HepG2 (cell line): ENCODE results near the gene ZNF544. TPM values are rescaled to one million over a fixed set of nuclear protein-coding genes. Genes with fewer than 3 reads are reported as not detected.
A peak's percentile ranks its signal among the peaks of the same experiment; 100 is the strongest.

ENCODE experiments used
- BRD4 ChIP-seq: sonication (generic); formaldehyde crosslinking; IDR thresholded peaks from 2 replicates; pipeline ENCODE4 v1.4.0; 2020; ENCODE audit warnings: missing genetic modification reagents
- FOXK2 ChIP-seq: fragments of 450-650 bp; IDR thresholded peaks from 2 replicates; pipeline ENCODE4 v1.6.1; 2016
- FOXM1 ChIP-seq: sonication (generic); formaldehyde crosslinking; IDR thresholded peaks from 2 replicates; pipeline ENCODE4 v1.5.0; 2020; ENCODE audit warnings: missing genetic modification reagents
- PATZ1 ChIP-seq: sonication (generic); formaldehyde crosslinking; IDR thresholded peaks from 2 replicates; pipeline ENCODE4 v1.4.0; 2020; ENCODE audit warnings: missing genetic modification reagents
- POLR2G ChIP-seq: fragments of 200-400 bp; formaldehyde crosslinking; IDR thresholded peaks from 2 replicates; pipeline ENCODE4 v1.6.1; 2018; ENCODE audit warnings: mild to moderate bottlenecking, low read depth, low read length, moderate library complexity
- RARA ChIP-seq: IDR thresholded peaks from 2 replicates; pipeline ENCODE4 v1.6.1; 2016; ENCODE audit warnings: missing genetic modification reagents, missing compliant biosample characterization
- RNF219 ChIP-seq: sonication (generic); formaldehyde crosslinking; IDR thresholded peaks from 2 replicates; pipeline ENCODE4 v1.5.0; 2020; ENCODE audit warnings: mild to moderate bottlenecking, missing genetic modification reagents
- SP140L ChIP-seq: sonication (generic); formaldehyde crosslinking; IDR thresholded peaks from 2 replicates; pipeline ENCODE4 v1.4.0; 2020; ENCODE audit warnings: missing genetic modification reagents, borderline replicate concordance
- TCF7 ChIP-seq: sonication (generic); IDR thresholded peaks from 2 replicates; pipeline ENCODE4 v1.6.1; 2016; ENCODE audit warnings: antibody characterized with exemption, low read depth
- TEF ChIP-seq: sonication (generic); formaldehyde crosslinking; IDR thresholded peaks from 2 replicates; pipeline ENCODE4 v1.5.0; 2020; ENCODE audit warnings: missing genetic modification reagents
- ZFP62 ChIP-seq: sonication (generic); formaldehyde crosslinking; IDR thresholded peaks from 2 replicates; pipeline ENCODE4 v1.4.0; 2020; ENCODE audit warnings: missing genetic modification reagents
- ZFY ChIP-seq: sonication (generic); formaldehyde crosslinking; IDR thresholded peaks from 2 replicates; pipeline ENCODE4 v1.4.0; 2020; ENCODE audit warnings: missing genetic modification reagents
- ZNF672 ChIP-seq: sonication (generic); formaldehyde crosslinking; IDR thresholded peaks from 2 replicates; pipeline ENCODE4 v1.8.1; 2022; ENCODE audit warnings: missing genetic modification reagents
- polyA plus RNA-seq, 8 experiments: library from polyadenylated mRNA; depleted of rRNA in 3 of 8; stranded (reverse) in 7 of 8; unstranded in 1 of 8; fragments of >200 nt; fragmentation: Illumina TruSeq in 4 of 8; extraction: Trizol in 4 of 8; gene quantifications; 2 replicates each; pipeline versions ENCODE4 v1.2.1 to v1.2.3, GENCODE V29; 2011 to 2016; ENCODE audit warnings: low read depth in 4 of 8, missing spikeins in 1 of 8, mixed read lengths in 1 of 8; ENCODE audit not compliant: insufficient read depth in 1 of 8
- total RNA-seq, 5 experiments: library from RNA; depleted of rRNA; stranded (reverse); fragments of >200 nt; fragmentation: Illumina TruSeq; extraction: Trizol; gene quantifications; 2 replicates each; pipeline ENCODE4 v1.2.3, GENCODE V29; 2016; ENCODE audit warnings: low read depth in 1 of 5
- TF ChIP-seq, protein P1 (sequence below): sonication (generic); formaldehyde crosslinking; IDR thresholded peaks from 2 replicates; pipeline ENCODE4 v1.5.0; 2020; ENCODE audit warnings: mild to moderate bottlenecking, missing genetic modification reagents
- TF ChIP-seq, protein P2 (sequence below): sonication (generic); formaldehyde crosslinking; IDR thresholded peaks from 2 replicates; pipeline ENCODE4 v1.9.0; 2021; ENCODE audit warnings: missing genetic modification reagents, mild to moderate bottlenecking, borderline replicate concordance
- TF ChIP-seq, protein P3 (sequence below): sonication (generic); formaldehyde crosslinking; IDR thresholded peaks from 2 replicates; pipeline ENCODE4 v1.5.0; 2020; ENCODE audit warnings: mild to moderate bottlenecking, missing genetic modification reagents, borderline replicate concordance

ZNF544 gene
- total and polyA plus RNA-seq, 2 of the 13 experiments (the other 11 are each of a cell fraction or from before 2014, with no cell fraction given) = 13.1 to 17.0 TPM

GRCh38 chr19:58279042-58279924 is 50.6 kb downstream of the ZNF544 start (continued):
- no peak for TF ChIP-seq ZNF672 (CRISPR knock-in tag)
- TF ChIP-seq POLR2G = no peak
- TF ChIP-seq RNF219 (CRISPR knock-in tag) = no peak
- TF ChIP-seq PATZ1 (CRISPR knock-in tag) = peak; percentile 41; the same call in 1 of the 2 replicates
- TF ChIP-seq, protein P1, sequence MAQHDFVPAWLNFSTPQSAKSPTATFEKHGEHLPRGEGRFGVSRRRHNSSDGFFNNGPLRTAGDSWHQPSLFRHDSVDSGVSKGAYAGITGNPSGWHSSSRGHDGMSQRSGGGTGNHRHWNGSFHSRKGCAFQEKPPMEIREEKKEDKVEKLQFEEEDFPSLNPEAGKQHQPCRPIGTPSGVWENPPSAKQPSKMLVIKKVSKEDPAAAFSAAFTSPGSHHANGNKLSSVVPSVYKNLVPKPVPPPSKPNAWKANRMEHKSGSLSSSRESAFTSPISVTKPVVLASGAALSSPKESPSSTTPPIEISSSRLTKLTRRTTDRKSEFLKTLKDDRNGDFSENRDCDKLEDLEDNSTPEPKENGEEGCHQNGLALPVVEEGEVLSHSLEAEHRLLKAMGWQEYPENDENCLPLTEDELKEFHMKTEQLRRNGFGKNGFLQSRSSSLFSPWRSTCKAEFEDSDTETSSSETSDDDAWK (CRISPR knock-in tag) = no peak
- TF ChIP-seq SP140L (CRISPR knock-in tag) = no peak
- TF ChIP-seq FOXK2 = no peak
- TF ChIP-seq ZFP62 (CRISPR knock-in tag) = 0 out of 2 replicates have a peak, but pooled peaks have one; percentile 24
- no peak for TF ChIP-seq TEF (CRISPR knock-in tag)
- TF ChIP-seq TCF7 = no peak
- TF ChIP-seq, protein P2, sequence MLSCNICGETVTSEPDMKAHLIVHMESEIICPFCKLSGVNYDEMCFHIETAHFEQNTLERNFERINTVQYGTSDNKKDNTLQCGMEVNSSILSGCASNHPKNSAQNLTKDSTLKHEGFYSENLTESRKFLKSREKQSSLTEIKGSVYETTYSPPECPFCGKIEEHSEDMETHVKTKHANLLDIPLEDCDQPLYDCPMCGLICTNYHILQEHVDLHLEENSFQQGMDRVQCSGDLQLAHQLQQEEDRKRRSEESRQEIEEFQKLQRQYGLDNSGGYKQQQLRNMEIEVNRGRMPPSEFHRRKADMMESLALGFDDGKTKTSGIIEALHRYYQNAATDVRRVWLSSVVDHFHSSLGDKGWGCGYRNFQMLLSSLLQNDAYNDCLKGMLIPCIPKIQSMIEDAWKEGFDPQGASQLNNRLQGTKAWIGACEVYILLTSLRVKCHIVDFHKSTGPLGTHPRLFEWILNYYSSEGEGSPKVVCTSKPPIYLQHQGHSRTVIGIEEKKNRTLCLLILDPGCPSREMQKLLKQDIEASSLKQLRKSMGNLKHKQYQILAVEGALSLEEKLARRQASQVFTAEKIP = no peak
- no peak; the same call in 1 of the 2 replicates for TF ChIP-seq BRD4 (CRISPR knock-in tag)
- peak; percentile 73 for TF ChIP-seq ZFY (CRISPR knock-in tag)
- no peak for TF ChIP-seq FOXM1
- TF ChIP-seq, protein P3, sequence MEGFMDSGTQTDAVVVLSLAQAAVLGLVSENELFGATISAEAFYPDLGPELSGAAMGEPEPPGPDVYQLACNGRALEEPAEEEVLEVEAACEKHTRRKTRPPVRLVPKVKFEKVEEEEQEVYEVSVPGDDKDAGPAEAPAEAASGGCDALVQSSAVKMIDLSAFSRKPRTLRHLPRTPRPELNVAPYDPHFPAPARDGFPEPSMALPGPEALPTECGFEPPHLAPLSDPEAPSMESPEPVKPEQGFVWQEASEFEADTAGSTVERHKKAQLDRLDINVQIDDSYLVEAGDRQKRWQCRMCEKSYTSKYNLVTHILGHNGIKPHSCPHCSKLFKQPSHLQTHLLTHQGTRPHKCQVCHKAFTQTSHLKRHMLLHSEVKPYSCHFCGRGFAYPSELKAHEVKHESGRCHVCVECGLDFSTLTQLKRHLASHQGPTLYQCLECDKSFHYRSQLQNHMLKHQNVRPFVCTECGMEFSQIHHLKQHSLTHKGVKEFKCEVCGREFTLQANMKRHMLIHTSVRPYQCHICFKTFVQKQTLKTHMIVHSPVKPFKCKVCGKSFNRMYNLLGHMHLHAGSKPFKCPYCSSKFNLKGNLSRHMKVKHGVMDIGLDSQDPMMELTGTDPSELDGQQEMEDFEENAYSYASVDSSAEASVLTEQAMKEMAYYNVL = no peak
- TF ChIP-seq RARA (CRISPR knock-in tag) = peak; percentile 4; the same call in 1 of the 2 replicates
